K562 (cell line): ENCODE data around the gene AP3B2. TPM values are rescaled to one million over a fixed set of nuclear protein-coding genes. Genes with fewer than 3 reads are reported as not detected.

Experiments
- ARHGAP35 ChIP-seq: fragments of 450-650 bp; IDR thresholded peaks from 2 replicates; pipeline ENCODE4 v1.6.1; 2018; ENCODE audit not compliant: partially characterized antibody
- CBX2 ChIP-seq: fragments of 200-600 bp; sonication (generic); IDR thresholded peaks from one replicate; pipeline ENCODE4 v1.6.1; 2012; ENCODE audit warnings: mild to moderate bottlenecking, low read length, inconsistent platforms; ENCODE audit not compliant: insufficient read depth, poor library complexity, severe bottlenecking
- CHD1 ChIP-seq: fragments of 200-600 bp; sonication (generic); IDR thresholded peaks from one replicate; pipeline ENCODE4 v1.6.1; 2012; ENCODE audit warnings: mild to moderate bottlenecking, moderate library complexity, low read length, inconsistent platforms
- ELK3 ChIP-seq: fragments of 450-650 bp; formaldehyde crosslinking; IDR thresholded peaks from 2 replicates; pipeline ENCODE4 v1.4.0; 2020; ENCODE audit warnings: mild to moderate bottlenecking
- NONO ChIP-seq, 2 experiments: fragments of 200-400 bp in 1 of 2; fragments of 450-650 bp in 1 of 2; formaldehyde crosslinking in 1 of 2; IDR thresholded peaks; 2 replicates each; pipeline ENCODE4 v1.6.1; 2017; ENCODE audit warnings: low read depth in 2 of 2, mild to moderate bottlenecking in 2 of 2, moderate library complexity in 2 of 2, low read length in 1 of 2
- REST ChIP-seq, 2 experiments: fragments of 450-650 bp; formaldehyde crosslinking in 1 of 2; IDR thresholded peaks; 2 replicates each; pipeline versions ENCODE4 v1.4.0 to v1.6.1; 2014 to 2020; ENCODE audit warnings: mild to moderate bottlenecking in 2 of 2, borderline replicate concordance in 1 of 2, low read depth in 1 of 2
- RFX1 ChIP-seq: fragments of 450-650 bp; IDR thresholded peaks from 2 replicates; pipeline ENCODE4 v1.6.1; 2016; ENCODE audit warnings: mild to moderate bottlenecking, moderate library complexity
- SMAD4 ChIP-seq: fragments of 250-450 bp; sonication (Bioruptor Pico); conservative IDR thresholded peaks from 2 replicates; pipeline ENCODE4 v1.8.0; 2021; ENCODE audit warnings: inconsistent platforms, mild to moderate bottlenecking, moderate library complexity
- SMARCA4 ChIP-seq: fragments of 450-650 bp; IDR thresholded peaks from 2 replicates; pipeline ENCODE4 v1.6.1; 2016
- STAT5A ChIP-seq: IDR thresholded peaks from 2 replicates; pipeline ENCODE4 v1.6.1; 2012; ENCODE audit warnings: low read length, inconsistent platforms, borderline replicate concordance
- TAF15 ChIP-seq: fragments of 200-400 bp; formaldehyde crosslinking; IDR thresholded peaks from 2 replicates; pipeline ENCODE4 v1.6.1; 2017; ENCODE audit warnings: mild to moderate bottlenecking, low read depth, low read length, moderate library complexity
- TCF7L2 ChIP-seq: fragments of 150-350 bp; IDR thresholded peaks from 2 replicates; pipeline ENCODE4 v1.6.1; 2016; ENCODE audit warnings: low read depth, mild to moderate bottlenecking, low read length, moderate library complexity
- THRA ChIP-seq: fragments of 450-650 bp; IDR thresholded peaks from 2 replicates; pipeline ENCODE4 v1.6.1; 2017; ENCODE audit warnings: mild to moderate bottlenecking, moderate library complexity
- ZBTB43 ChIP-seq: sonication (generic); formaldehyde crosslinking; IDR thresholded peaks from 2 replicates; pipeline ENCODE4 v1.8.0; 2023; ENCODE audit warnings: mild to moderate bottlenecking, missing genetic modification reagents
- ZKSCAN1 ChIP-seq: fragments of 150-350 bp; IDR thresholded peaks from 2 replicates; pipeline ENCODE4 v1.6.1; 2016; ENCODE audit warnings: low read depth, low read length
- ZKSCAN8 ChIP-seq: fragments of 200-800 bp; sonication (Bioruptor generic); IDR thresholded peaks from 2 replicates; pipeline ENCODE4 v1.6.1; 2016; ENCODE audit warnings: missing genetic modification characterization, missing compliant biosample characterization
- ZNF431 ChIP-seq: sonication (generic); formaldehyde crosslinking; IDR thresholded peaks from 2 replicates; pipeline ENCODE4 v1.8.0; 2022; ENCODE audit warnings: mild to moderate bottlenecking, missing genetic modification reagents
- polyA plus RNA-seq, 8 experiments: library from polyadenylated mRNA; depleted of rRNA in 4 of 8; stranded (reverse) in 5 of 8; unstranded in 3 of 8; fragments of >200 nt; fragmentation: Nextera tagmentation in 2 of 8; fragmentation: Illumina TruSeq in 1 of 8; extraction: Ambion mirVana in 2 of 8; extraction: Trizol in 1 of 8; gene quantifications; 2 replicates each; pipeline versions ENCODE4 v1.2.1 to v1.2.3, GENCODE V29; 2011 to 2014; ENCODE audit warnings: inconsistent platforms in 1 of 8, missing spikeins in 1 of 8
- total RNA-seq, 7 experiments: library from RNA; depleted of rRNA in 6 of 7; stranded (reverse); fragments of >200 nt in 6 of 7; fragmentation: Illumina TruSeq in 2 of 7; extraction: Trizol in 2 of 7; gene quantifications; 2 replicates each; pipeline versions ENCODE4 v1.2.1 to v1.2.3, GENCODE V29; 2011 to 2021; ENCODE audit warnings: low replicate concordance in 1 of 7

AP3B2 gene
- total and polyA plus RNA-seq, 9 of the 15 experiments (the other 6 are each of a cell fraction or from before 2014, with no cell fraction given): 0.03 to 0.15 (median 0.10) TPM; not detected in 2

- TF ChIP-seq REST (IDR thresholded peaks at IDR 0.05; ENCODE audit: borderline replicate concordance) (no peak), REST (CRISPR knock-in tag; IDR thresholded peaks at IDR 0.05; ENCODE audit: low read depth) (no peak), RFX1 (no peak), ZNF431 (no peak), ZKSCAN1 (no peak), STAT5A (no peak), TAF15 (no peak), CBX2 (no peak), ELK3 (CRISPR knock-in tag) (no peak), NONO (IDR thresholded peaks at IDR 0.05; ENCODE audit: low read depth in 2 of 2, low read length in 1 of 2) (no peak), TCF7L2 (no peak), THRA (no peak), SMAD4 (CRISPR knock-in tag) (no peak), ZKSCAN8 (no peak), CHD1 (no peak), SMARCA4 (peak; percentile 62; the same call in 1 of the 2 replicates), ARHGAP35 (no peak), ZBTB43 (no peak)
Measured at GRCh38 chr15:82640672-82641071, 69.0 kb downstream of the AP3B2 start (continued).
